Retinal pigment epithelial cell (primary cell): ENCODE results near the gene RCL1.
"Not testable (repeated sequence)": the region's sequence is repeated elsewhere in the genome, so short reads cannot be mapped to it uniquely, and the experiment has no call there.

Source experiments
- DNase-seq: peaks from one replicate; pipeline ENCODE4 v3.0.0-alpha.2; 2010; ENCODE audit warnings: low read depth
- H3K4me3 ChIP-seq: 2 replicates; pipeline ENCODE4 v1.5.1; 2011; ENCODE audit warnings: mild to moderate bottlenecking, low read length, control low read depth, moderate library complexity
- TF ChIP-seq, protein P1 (sequence below): conservative IDR thresholded peaks from 2 replicates; pipeline ENCODE4 v1.5.1; 2011; ENCODE audit warnings: low read depth, low read length, control low read depth, inconsistent platforms

Gene RCL1, protein sequence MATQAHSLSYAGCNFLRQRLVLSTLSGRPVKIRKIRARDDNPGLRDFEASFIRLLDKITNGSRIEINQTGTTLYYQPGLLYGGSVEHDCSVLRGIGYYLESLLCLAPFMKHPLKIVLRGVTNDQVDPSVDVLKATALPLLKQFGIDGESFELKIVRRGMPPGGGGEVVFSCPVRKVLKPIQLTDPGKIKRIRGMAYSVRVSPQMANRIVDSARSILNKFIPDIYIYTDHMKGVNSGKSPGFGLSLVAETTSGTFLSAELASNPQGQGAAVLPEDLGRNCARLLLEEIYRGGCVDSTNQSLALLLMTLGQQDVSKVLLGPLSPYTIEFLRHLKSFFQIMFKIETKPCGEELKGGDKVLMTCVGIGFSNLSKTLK

DNA sequence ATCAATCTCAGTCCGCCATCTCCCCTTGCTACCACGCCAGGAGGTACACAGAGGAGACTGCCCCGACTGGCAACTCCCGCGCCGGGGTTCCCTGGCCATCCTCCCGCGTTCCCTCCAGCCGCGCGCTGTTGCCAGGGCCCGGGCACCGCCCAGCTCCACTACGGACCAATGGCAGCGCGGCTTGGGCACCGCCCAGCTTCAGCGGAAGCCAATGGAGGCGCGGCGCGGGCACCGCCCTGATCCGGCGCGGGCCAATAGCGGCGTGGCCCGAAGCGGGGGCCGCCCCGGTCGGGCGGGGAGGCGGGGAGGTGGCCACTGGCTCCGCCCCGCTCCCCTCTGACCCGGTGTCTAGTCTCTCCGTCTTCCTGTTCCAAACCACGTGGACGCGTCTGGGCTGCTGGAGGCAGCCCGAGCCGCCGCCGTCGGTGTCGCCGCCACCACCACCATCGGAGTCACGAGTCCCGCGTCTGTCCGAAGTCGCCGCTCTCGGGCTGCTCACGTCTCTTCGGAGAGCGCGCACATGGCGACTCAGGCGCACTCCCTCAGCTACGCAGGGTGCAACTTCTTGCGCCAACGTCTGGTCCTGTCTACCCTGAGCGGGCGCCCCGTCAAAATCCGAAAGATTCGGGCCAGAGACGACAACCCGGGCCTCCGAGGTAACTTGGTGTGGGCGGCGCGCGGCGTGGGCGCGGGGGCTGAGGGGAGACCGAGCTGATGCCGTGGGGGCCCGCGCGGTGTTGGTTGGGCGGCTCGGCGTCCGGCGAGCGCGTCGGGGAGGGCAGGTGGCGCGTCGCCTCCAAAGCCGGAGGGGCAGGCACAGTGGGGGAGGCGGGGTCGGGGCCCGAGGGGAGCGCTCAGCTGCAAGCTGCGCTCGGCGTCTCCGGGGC, at the start of gene RCL1:
Gene RCL1 (plus strand): TSS at position 373 of the 887 bp plus-strand sequence. CDS start 148 bp downstream, at position 521.
- H3K4me3 ChIP-seq, result peak within 1 kb of the TSS; percentile 88
- TF ChIP-seq, protein P1, sequence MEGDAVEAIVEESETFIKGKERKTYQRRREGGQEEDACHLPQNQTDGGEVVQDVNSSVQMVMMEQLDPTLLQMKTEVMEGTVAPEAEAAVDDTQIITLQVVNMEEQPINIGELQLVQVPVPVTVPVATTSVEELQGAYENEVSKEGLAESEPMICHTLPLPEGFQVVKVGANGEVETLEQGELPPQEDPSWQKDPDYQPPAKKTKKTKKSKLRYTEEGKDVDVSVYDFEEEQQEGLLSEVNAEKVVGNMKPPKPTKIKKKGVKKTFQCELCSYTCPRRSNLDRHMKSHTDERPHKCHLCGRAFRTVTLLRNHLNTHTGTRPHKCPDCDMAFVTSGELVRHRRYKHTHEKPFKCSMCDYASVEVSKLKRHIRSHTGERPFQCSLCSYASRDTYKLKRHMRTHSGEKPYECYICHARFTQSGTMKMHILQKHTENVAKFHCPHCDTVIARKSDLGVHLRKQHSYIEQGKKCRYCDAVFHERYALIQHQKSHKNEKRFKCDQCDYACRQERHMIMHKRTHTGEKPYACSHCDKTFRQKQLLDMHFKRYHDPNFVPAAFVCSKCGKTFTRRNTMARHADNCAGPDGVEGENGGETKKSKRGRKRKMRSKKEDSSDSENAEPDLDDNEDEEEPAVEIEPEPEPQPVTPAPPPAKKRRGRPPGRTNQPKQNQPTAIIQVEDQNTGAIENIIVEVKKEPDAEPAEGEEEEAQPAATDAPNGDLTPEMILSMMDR, result no peak
- peak; percentile 82 for DNase-seq

- H3K4me3 ChIP-seq, result no peak overlapping the region
- TF ChIP-seq, protein P1, result no peak
- DNase-seq, result no peak
These were observed 49.4 kb upstream of the RCL1 start for GRCh38 chr9:4743131-4743875.

GRCh38 chr9:4746278-4747030, 46.3 kb upstream of the RCL1 start:
- DNase-seq, result no peak
- H3K4me3 ChIP-seq, result no peak overlapping the region
- TF ChIP-seq, protein P1, result no peak

DNA sequence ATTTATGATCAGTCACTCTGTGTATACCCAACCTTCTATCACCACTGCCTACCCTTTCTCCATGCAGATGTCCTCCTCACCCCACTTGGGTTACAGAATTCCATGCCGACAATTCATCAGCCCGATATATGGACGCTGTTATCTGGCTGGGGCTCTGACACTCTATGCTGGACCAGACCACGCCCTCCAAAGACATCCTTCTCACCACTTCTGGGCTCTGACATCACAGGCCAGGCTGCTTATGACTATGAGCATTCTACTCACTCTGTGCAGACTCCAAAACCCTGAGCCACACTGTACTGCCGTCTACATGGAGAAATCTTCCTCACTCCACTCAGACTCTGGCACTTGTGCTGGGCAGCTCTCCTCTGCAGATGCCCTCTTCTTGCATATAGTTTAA, 44.1 kb upstream of the RCL1 start:
- TF ChIP-seq, protein P1, result no peak
- DNase-seq, result no peak
- H3K4me3 ChIP-seq, result no peak overlapping the region

GRCh38 chr9:4750023-4750673, 42.6 kb upstream of the RCL1 start:
- no peak overlapping the region for H3K4me3 ChIP-seq
- TF ChIP-seq, protein P1, result peak; percentile 61
- no peak for DNase-seq

- H3K4me3 ChIP-seq, DNase-seq: not testable (repeated sequence)
These were observed 38.2 kb upstream of the RCL1 start for GRCh38 chr9:4754530-4754929.
